GM10266 (cell line): ENCODE data around the gene ABCC4.

Experiments
- DNase-seq: peaks from one replicate; pipeline ENCODE4 v3.0.0; 2012; ENCODE audit errors: extremely low spot score
- TF ChIP-seq, protein P1 (sequence below): IDR thresholded peaks from 2 replicates; pipeline ENCODE4 v1.5.1; 2012; ENCODE audit warnings: mild to moderate bottlenecking, low read depth; ENCODE audit not compliant: control insufficient read depth, insufficient read depth; ENCODE audit errors: missing control alignments

ABCC4 gene

DNA sequence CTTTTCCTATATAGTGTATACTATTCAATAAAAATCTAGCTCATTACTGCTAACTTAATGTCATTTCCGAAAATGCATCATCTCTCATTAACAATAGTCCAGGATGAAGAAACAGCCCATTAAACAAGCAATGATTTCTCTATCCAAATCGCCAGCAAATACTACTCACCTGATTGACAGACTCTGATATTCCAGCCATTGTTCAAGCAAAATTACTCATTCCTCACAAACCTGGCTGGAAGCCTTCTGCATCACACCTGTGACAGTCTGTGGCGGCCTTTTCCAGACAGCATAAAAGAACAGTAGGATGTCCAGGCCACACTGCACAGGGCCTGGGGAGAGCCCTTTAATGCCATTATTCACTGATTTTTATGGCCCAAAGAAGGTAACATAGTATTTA is 115.9 kb downstream of the ABCC4 start:
- TF ChIP-seq, protein P1, sequence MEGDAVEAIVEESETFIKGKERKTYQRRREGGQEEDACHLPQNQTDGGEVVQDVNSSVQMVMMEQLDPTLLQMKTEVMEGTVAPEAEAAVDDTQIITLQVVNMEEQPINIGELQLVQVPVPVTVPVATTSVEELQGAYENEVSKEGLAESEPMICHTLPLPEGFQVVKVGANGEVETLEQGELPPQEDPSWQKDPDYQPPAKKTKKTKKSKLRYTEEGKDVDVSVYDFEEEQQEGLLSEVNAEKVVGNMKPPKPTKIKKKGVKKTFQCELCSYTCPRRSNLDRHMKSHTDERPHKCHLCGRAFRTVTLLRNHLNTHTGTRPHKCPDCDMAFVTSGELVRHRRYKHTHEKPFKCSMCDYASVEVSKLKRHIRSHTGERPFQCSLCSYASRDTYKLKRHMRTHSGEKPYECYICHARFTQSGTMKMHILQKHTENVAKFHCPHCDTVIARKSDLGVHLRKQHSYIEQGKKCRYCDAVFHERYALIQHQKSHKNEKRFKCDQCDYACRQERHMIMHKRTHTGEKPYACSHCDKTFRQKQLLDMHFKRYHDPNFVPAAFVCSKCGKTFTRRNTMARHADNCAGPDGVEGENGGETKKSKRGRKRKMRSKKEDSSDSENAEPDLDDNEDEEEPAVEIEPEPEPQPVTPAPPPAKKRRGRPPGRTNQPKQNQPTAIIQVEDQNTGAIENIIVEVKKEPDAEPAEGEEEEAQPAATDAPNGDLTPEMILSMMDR, result no peak
- DNase-seq, result no peak

DNA sequence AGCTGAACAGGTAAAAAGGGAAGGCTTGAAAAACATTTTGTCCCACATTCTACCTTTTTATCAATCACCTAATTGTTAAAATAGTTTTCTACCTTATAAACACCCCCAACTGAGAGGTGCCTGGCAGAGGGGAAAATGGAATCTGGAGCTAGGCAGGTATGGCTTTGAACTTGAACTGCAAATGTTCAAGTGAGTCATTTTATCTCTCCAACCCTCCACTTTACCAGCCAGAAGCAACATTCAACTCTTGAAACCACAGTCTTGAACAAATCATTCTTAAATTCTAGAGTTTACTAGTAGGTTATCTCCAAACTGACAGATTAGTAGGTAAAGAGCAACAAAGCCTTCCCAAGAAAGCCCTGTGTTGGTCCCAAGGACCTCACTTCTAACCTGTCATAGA is 116.9 kb downstream of the ABCC4 start:
- DNase-seq, result no peak
- TF ChIP-seq, protein P1, result no peak

- peak; percentile 12 for DNase-seq
- TF ChIP-seq, protein P1, result no peak
Measured at GRCh38 chr13:95182570-95183265, 118.5 kb downstream of the ABCC4 start.

GRCh38 chr13:95181586-95181985 is 119.7 kb downstream of the ABCC4 start:
- TF ChIP-seq, protein P1, result no peak
- peak; percentile 34 for DNase-seq

GRCh38 chr13:95180513-95181245 is 120.6 kb downstream of the ABCC4 start:
- DNase-seq, result no peak
- TF ChIP-seq, protein P1, result no peak

DNA sequence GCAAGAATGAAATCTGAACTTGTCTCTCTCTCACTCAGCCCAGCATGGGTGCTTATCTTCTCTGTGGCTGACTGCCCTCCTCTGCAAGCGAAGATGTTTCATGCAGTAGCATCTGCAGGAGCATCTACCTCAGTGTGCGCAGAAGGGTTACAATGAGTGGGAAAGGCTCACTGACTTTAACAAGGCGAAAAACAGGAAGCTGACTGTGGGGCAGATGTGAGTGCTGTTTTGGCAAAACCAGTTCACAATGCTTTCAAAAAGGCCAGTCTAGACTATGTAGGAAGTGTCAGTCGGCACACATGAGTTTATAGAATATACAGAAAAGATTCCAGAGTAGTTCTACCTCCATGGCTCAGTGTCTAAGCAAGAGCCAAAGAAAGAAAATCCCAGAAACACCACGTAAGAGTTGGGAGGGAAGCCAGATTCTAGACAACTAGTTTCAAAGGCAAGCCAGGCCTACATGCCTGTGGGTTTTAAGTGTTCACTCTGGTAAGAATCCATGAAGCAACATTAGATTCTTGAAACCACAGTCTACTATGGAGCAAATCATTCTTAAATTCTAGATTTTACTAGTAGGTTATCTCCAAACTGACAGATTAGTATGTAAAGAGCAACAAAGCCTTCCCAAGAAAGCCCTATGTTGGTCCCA is 124.5 kb downstream of the ABCC4 start:
- TF ChIP-seq, protein P1, result no peak
- no peak for DNase-seq

DNA sequence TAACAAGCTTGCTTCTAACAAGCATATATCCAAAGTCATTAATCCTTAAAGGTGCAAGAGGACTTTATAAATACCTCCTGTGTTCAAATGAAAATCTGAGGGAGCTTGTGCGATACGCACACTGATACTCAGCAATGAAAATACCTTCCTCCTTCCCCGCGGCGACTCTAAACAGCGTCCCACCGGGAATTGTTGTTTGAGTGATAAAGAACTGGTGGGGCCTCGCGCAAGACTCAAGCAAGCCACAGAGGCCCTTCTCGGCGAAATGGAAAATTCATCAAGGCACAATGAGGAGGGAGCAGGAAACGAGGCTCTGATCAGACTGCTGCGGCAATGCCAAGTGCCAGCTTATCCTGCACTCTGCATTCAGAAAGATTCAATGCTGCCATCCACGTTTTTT is 126.7 kb downstream of the ABCC4 start:
- TF ChIP-seq, protein P1, result no peak
- no peak for DNase-seq
